Epidermal melanocyte (primary cell): ENCODE measurements around the gene NEURL3.

ENCODE experiments used
- DNase-seq: peaks from one replicate; pipeline ENCODE4 v3.0.0; 2011; ENCODE audit warnings: low spot score; ENCODE audit not compliant: insufficient read length

Gene NEURL3

GRCh38 chr2:96540136-96540535 is 35.0 kb upstream of the NEURL3 start:
- DNase-seq = no peak

GRCh38 chr2:96539215-96539920 is 34.2 kb upstream of the NEURL3 start:
- DNase-seq = no peak

GRCh38 chr2:96538487-96539214 is 33.5 kb upstream of the NEURL3 start:
- peak; percentile 35 for DNase-seq

GRCh38 chr2:96537734-96538486 is 32.8 kb upstream of the NEURL3 start:
- no peak for DNase-seq

GRCh38 chr2:96537066-96537733 is 32.0 kb upstream of the NEURL3 start:
- peak; percentile 27 for DNase-seq

- peak; percentile 72 for DNase-seq
Observed at GRCh38 chr2:96536445-96537065, 31.4 kb upstream of the NEURL3 start, which contains the start of gene ARID5A. ARID5A (plus strand) TSS chr2:96536752; CDS start chr2:96536827, 75 bp downstream.

- no peak for DNase-seq
Observed at GRCh38 chr2:96535331-96535730, 30.2 kb upstream of the NEURL3 start.

GRCh38 chr2:96534701-96535181 is 29.6 kb upstream of the NEURL3 start:
- no peak for DNase-seq

GRCh38 chr2:96534141-96534540 is 29.0 kb upstream of the NEURL3 start:
- no peak for DNase-seq

GRCh38 chr2:96533292-96534073 is 28.3 kb upstream of the NEURL3 start:
- DNase-seq = peak; percentile 93

- DNase-seq = no peak
Observed at GRCh38 chr2:96532641-96533291, 27.6 kb upstream of the NEURL3 start.

- peak; percentile 98 for DNase-seq
Observed at GRCh38 chr2:96531872-96532505, 26.8 kb upstream of the NEURL3 start.

GRCh38 chr2:96531366-96531765 is 26.2 kb upstream of the NEURL3 start:
- no peak for DNase-seq

GRCh38 chr2:96530474-96531357 is 25.6 kb upstream of the NEURL3 start:
- no peak for DNase-seq

- no peak for DNase-seq
Observed at GRCh38 chr2:96530144-96530430, 24.9 kb upstream of the NEURL3 start.

GRCh38 chr2:96529376-96530143 is 24.4 kb upstream of the NEURL3 start:
- DNase-seq = no peak

GRCh38 chr2:96528700-96529375 is 23.7 kb upstream of the NEURL3 start:
- no peak for DNase-seq
